Bronchial epithelial cell (primary cell): ENCODE data around the gene FTO. TPM values are rescaled to one million over a fixed set of nuclear protein-coding genes. Genes with fewer than 3 reads are reported as not detected.
A peak's percentile ranks its signal among the peaks of the same experiment; 100 is the strongest.

Source experiments
- DNase-seq: peaks from one replicate; pipeline ENCODE4 v3.0.0-alpha.2; 2010; ENCODE audit warnings: low read depth
- FAIRE-seq: peaks from 2 replicates; lab custom pipeline; 2011; peaks lifted over from hg19 to GRCh38; lab: Jason Lieb, UNC
- H3K27me3 ChIP-seq: 2 replicates; pipeline ENCODE4 v1.5.1; 2011; ENCODE audit warnings: low read length; ENCODE audit not compliant: control insufficient read depth, insufficient read depth
- H3K36me3 ChIP-seq: 2 replicates; pipeline ENCODE4 v1.5.1; 2011; ENCODE audit warnings: low read length; ENCODE audit not compliant: control insufficient read depth, insufficient read depth
- H3K4me3 ChIP-seq: 2 replicates; pipeline ENCODE4 v1.5.1; 2011; ENCODE audit warnings: mild to moderate bottlenecking, low read depth, low read length, control low read depth
- CTCF ChIP-seq: IDR thresholded peaks from 2 replicates; pipeline ENCODE4 v1.5.1; 2011; ENCODE audit warnings: mild to moderate bottlenecking, moderate library complexity, low read length, control low read depth, inconsistent platforms; ENCODE audit not compliant: insufficient read depth, severe bottlenecking
- total RNA-seq: library from RNA; depleted of rRNA; stranded (reverse); fragments of >200 nt; gene quantifications from 2 replicates; pipeline ENCODE4 v1.2.1, GENCODE V29; 2014

Gene FTO
- total RNA-seq, 1 donor from 2014 or later = 41.6 TPM

- no peak for TF ChIP-seq CTCF
- DNase-seq (peak; percentile 90), FAIRE-seq (no peak)
- Histone ChIP-seq H3K4me3 (no peak overlapping the region), H3K27me3 (no peaks in the 10 kb centered on the region), H3K36me3 (no peaks in the 10 kb centered on the region)
Observed at GRCh38 chr16:53893731-53894435, 189.9 kb downstream of the FTO start.

- Histone ChIP-seq H3K4me3 (no peak overlapping the region), H3K36me3 (no peaks in the 10 kb centered on the region), H3K27me3 (no peaks in the 10 kb centered on the region)
- no peak for TF ChIP-seq CTCF
- DNase-seq (no peak), FAIRE-seq (no peak)
Observed at GRCh38 chr16:53894686-53895085, 190.7 kb downstream of the FTO start.

- H3K4me3 ChIP-seq = no peak overlapping the region
- DNase-seq = no peak
- no peak for TF ChIP-seq CTCF
- H3K27me3 ChIP-seq = no peaks in the 10 kb centered on the region
- FAIRE-seq = no peak
- no peaks in the 10 kb centered on the region for H3K36me3 ChIP-seq
Observed at GRCh38 chr16:53895433-53895832, 191.5 kb downstream of the FTO start.

GRCh38 chr16:53895851-53896250 is 191.9 kb downstream of the FTO start:
- no peaks in the 10 kb centered on the region for H3K36me3 ChIP-seq
- no peak for FAIRE-seq
- H3K27me3 ChIP-seq = no peaks in the 10 kb centered on the region
- no peak for DNase-seq
- no peak for TF ChIP-seq CTCF
- H3K4me3 ChIP-seq = no peak overlapping the region

GRCh38 chr16:53896722-53897121 is 192.8 kb downstream of the FTO start:
- no peak for TF ChIP-seq CTCF
- Histone ChIP-seq H3K36me3 (no peaks in the 10 kb centered on the region), H3K4me3 (no peak overlapping the region), H3K27me3 (no peaks in the 10 kb centered on the region)
- FAIRE-seq = no peak
- DNase-seq = no peak

GRCh38 chr16:53898993-53899392 is 195.0 kb downstream of the FTO start:
- FAIRE-seq (no peak), DNase-seq (peak; percentile 50)
- no peak for TF ChIP-seq CTCF
- Histone ChIP-seq H3K4me3 (no peak overlapping the region), H3K36me3 (no peaks in the 10 kb centered on the region), H3K27me3 (no peaks in the 10 kb centered on the region)
